ENCODE measurements around the gene NFIC.
A peak's percentile ranks its signal among the peaks of the same experiment; 100 is the strongest.

The NFIC gene

GRCh38 chr19:3357271-3357991 is 9.0 kb upstream of the NFIC start:
- in situ Hi-C loops (cut with HindIII; ENCODE audit: low pct_unique_long_range_greater_than_20kb, low sequenced_read_pairs): no loop called here
- DNase-seq (ENCODE audit: low read depth in 1 of 2, low spot score in 1 of 2): no peak
- TF ChIP-seq JUND (IDR thresholded peaks at IDR 0.05; ENCODE audit: low read depth): no peak

- in situ Hi-C loops (cut with HindIII; ENCODE audit: low pct_unique_long_range_greater_than_20kb, low sequenced_read_pairs): no loop called here
- DNase-seq (ENCODE audit: low read depth in 1 of 2, low spot score in 1 of 2): no peak
- TF ChIP-seq JUND (IDR thresholded peaks at IDR 0.05; ENCODE audit: low read depth): no peak
Observed at GRCh38 chr19:3357992-3358688, 8.2 kb upstream of the NFIC start.

- no peak for TF ChIP-seq JUND (IDR thresholded peaks at IDR 0.05; ENCODE audit: low read depth)
- no peak for DNase-seq (ENCODE audit: low read depth in 1 of 2, low spot score in 1 of 2)
- in situ Hi-C loops (cut with HindIII; ENCODE audit: low pct_unique_long_range_greater_than_20kb, low sequenced_read_pairs): no loop called here
Observed at GRCh38 chr19:3358689-3359014, 7.7 kb upstream of the NFIC start.

- TF ChIP-seq JUND (IDR thresholded peaks at IDR 0.05; ENCODE audit: low read depth): no peak
- in situ Hi-C loops (cut with HindIII; ENCODE audit: low pct_unique_long_range_greater_than_20kb, low sequenced_read_pairs): no loop called here
- DNase-seq (ENCODE audit: low read depth in 1 of 2, low spot score in 1 of 2): peak; percentile 78 to 79
Observed at GRCh38 chr19:3359015-3359918, 7.1 kb upstream of the NFIC start.

GRCh38 chr19:3359919-3360420 is 6.4 kb upstream of the NFIC start:
- no peak for TF ChIP-seq JUND (IDR thresholded peaks at IDR 0.05; ENCODE audit: low read depth)
- in situ Hi-C loops (cut with HindIII; ENCODE audit: low pct_unique_long_range_greater_than_20kb, low sequenced_read_pairs): no loop called here
- DNase-seq (ENCODE audit: low read depth in 1 of 2, low spot score in 1 of 2): no peak

- DNase-seq (ENCODE audit: low read depth in 1 of 2, low spot score in 1 of 2): peak in 1 of 2 experiments; percentile 55
- in situ Hi-C loops (cut with HindIII; ENCODE audit: low pct_unique_long_range_greater_than_20kb, low sequenced_read_pairs): no loop called here
- no peak for TF ChIP-seq JUND (IDR thresholded peaks at IDR 0.05; ENCODE audit: low read depth)
Observed at GRCh38 chr19:3360421-3361383, 5.7 kb upstream of the NFIC start.

GRCh38 chr19:3361384-3362216 is 4.8 kb upstream of the NFIC start:
- TF ChIP-seq JUND (IDR thresholded peaks at IDR 0.05; ENCODE audit: low read depth): no peak

GRCh38 chr19:3362217-3362906 is 4.0 kb upstream of the NFIC start:
- TF ChIP-seq JUND (IDR thresholded peaks at IDR 0.05; ENCODE audit: low read depth): no peak
- no peak for DNase-seq (ENCODE audit: low read depth in 1 of 2, low spot score in 1 of 2)
- in situ Hi-C loops (cut with HindIII; ENCODE audit: low pct_unique_long_range_greater_than_20kb, low sequenced_read_pairs): no loop called here

More at GRCh38 chr19:3361384-3362216, 4.8 kb upstream of the NFIC start:
- DNase-seq (ENCODE audit: low read depth in 1 of 2, low spot score in 1 of 2): no peak
- in situ Hi-C loops (cut with HindIII; ENCODE audit: low pct_unique_long_range_greater_than_20kb, low sequenced_read_pairs): no loop called here

- in situ Hi-C loops (cut with HindIII; ENCODE audit: low pct_unique_long_range_greater_than_20kb, low sequenced_read_pairs): no loop called here
- no peak for TF ChIP-seq JUND (IDR thresholded peaks at IDR 0.05; ENCODE audit: low read depth)
- no peak for DNase-seq (ENCODE audit: low read depth in 1 of 2, low spot score in 1 of 2)
Observed at GRCh38 chr19:3363841-3364500, 2.4 kb upstream of the NFIC start.

GRCh38 chr19:3364501-3364858 is 1.9 kb upstream of the NFIC start:
- TF ChIP-seq JUND (IDR thresholded peaks at IDR 0.05; ENCODE audit: low read depth): no peak
- in situ Hi-C loops (cut with HindIII; ENCODE audit: low pct_unique_long_range_greater_than_20kb, low sequenced_read_pairs): no loop called here
- DNase-seq (ENCODE audit: low read depth in 1 of 2, low spot score in 1 of 2): no peak
